Measurements from ENCODE around the gene TMEM30A.
A peak's percentile ranks its signal among the peaks of the same experiment; 100 is the strongest.

Gene TMEM30A

DNA sequence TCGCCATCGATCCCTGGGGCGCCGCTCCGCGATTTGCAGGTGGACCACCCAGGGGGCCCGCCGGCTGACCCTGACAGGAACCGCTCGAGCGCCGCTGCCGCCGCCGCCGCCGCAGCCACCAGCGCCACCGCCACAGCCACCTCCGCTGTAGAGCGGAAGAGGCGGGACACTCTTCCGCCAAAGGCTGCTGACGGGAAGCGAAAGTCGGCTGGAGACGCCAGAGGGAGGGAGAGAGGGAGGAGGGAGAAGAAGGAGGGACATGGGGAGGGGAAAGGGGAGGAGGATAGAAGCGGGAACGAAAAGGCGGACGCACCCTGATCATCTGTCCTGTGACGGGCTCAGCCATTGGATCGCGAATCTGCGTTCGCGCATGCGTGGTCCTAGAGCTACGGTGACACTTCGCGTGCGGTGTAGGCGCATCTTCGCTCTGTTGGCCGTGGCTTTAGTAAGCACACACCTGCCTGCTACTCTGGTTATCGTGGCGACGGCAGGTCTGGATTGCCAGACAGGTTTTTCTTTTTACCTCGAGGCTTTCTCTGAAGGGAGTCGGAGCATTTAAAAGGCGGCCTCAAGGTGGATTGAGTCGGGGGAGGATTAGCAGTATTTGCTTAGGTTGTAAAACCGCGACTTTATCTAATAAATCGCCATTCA lies at the start of gene TMEM30A:
TSS of gene TMEM30A (minus strand) at position 161 of the 651 bp plus-strand sequence. CDS start at position 7, 154 bp downstream.
- peak; percentile 82 for TF ChIP-seq POLR2A (IDR thresholded peaks at IDR 0.05; ENCODE audit: low read depth, low read length)
- DNase-seq (ENCODE audit: insufficient read length, low spot score) (peak; percentile 76), FAIRE-seq (peak; percentile 100)

DNA sequence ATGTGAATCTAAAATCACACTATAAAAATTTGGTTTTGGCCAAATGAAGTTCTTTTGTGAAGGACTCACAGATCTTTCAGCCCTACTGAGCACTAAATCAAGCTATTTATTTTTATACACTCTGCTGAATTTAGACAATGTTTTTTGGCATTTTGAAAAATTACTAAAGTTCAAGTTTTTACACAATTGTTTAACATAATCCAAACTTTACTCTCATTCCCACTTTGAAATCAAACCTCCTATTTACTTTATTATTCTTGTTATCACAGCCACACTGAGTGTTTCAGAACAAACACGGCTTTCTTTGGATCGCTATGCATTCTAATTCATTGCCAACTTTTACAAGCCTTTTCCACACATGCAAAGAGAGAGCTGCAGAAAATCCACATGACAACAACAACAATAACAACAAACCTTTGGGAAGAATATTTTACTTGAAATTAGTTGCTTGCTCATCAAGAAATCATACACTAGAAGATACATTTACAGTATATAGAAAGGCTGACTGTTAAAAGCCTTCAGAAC lies 49.1 kb upstream of the TMEM30A start:
- DNase-seq (ENCODE audit: insufficient read length, low spot score) (no peak), FAIRE-seq (no peak)
- TF ChIP-seq POLR2A (IDR thresholded peaks at IDR 0.05; ENCODE audit: low read depth, low read length): no peak

DNA sequence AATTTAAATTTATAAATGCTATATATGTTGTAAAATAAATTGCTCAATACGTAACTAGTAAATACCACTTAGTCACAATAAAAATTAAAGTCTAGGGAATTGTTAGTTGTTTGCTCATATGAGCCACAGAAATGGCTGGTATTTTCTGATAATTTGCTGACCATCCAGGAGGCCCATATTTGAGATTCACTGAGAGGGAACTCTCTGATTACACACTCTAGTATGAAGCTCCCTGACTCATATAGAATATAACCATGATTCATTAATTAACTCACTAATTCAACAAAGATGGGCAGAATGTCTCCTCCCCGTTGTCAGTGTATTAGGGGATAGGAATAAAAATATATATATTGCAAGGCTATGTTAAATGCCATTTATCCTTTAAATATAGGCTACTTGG lies 46.6 kb upstream of the TMEM30A start:
- no peak for FAIRE-seq
- no peak for DNase-seq (ENCODE audit: insufficient read length, low spot score)
- TF ChIP-seq POLR2A (IDR thresholded peaks at IDR 0.05; ENCODE audit: low read depth, low read length): no peak

DNA sequence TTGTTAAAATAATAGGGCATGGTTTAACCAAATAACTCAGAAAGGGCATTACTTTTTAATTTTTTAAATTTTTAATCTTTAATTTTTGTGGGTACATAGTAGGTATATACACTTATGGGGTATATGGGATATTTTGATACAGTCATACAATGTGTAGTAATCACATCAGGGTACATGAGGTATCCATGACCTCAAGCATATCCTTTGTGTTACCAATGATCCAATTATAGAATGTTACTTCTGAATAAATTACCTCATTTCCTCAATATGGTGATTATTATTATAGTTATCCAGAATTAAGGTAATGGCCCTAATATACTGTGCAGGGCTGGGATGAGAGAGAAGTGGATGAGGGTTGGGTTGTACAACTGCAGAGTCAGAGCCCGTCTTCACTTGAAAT lies 45.1 kb upstream of the TMEM30A start:
- no peak for FAIRE-seq
- TF ChIP-seq POLR2A (IDR thresholded peaks at IDR 0.05; ENCODE audit: low read depth, low read length): no peak
- no peak for DNase-seq (ENCODE audit: insufficient read length, low spot score)

DNA sequence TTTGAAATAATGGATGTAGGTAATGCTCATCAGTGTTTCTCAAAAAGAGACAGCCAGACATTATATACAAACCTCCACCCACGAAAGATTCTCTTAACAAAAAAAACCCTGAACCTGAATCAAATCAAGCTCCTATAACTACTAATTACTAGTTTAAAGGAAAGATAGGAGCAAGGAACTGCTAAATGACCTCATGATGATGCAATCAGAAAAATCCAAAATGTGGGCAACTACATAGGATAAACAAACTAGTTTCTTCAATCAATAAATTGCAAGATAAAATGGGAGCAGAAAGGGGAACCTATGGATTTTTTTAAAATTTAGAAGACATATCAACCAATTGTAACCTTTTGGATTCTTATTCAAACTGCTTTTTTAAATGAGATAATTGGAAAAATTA lies 43.2 kb upstream of the TMEM30A start:
- no peak for DNase-seq (ENCODE audit: insufficient read length, low spot score)
- no peak for FAIRE-seq
- TF ChIP-seq POLR2A (IDR thresholded peaks at IDR 0.05; ENCODE audit: low read depth, low read length): no peak

DNA sequence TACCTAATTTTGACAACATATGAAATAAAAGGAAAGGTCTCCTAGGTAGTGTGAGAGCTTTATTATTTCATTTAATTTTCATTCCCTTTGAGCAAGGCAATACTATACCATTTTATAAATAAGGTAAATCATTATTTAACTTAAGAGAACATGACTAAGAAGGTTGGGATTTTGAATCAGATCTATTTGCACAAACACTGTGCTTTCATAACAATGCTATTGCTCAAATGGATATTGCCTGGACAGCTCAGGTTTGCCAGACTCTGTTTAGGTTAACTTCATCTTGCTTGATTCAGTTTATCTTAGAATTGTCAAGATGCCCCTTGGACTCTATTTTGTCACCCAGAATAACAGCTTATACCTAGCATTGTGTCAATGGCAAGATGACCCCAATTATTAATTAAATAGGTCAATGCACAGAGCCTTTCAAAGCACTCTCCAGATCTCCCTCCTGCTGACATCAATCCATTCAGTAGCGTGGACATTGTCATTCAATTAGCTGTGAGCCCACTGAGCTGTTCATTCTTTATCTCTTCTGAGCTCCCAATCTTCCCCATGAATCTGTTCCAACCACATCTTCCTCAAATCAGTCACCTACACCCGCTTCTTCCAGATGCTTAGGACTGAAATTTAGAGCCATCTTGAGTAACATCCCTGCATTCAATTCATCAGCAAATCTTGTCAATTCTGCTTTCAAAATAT lies 42.1 kb upstream of the TMEM30A start:
- no peak for TF ChIP-seq POLR2A (IDR thresholded peaks at IDR 0.05; ENCODE audit: low read depth, low read length)
- DNase-seq (ENCODE audit: insufficient read length, low spot score) (no peak), FAIRE-seq (no peak)

DNA sequence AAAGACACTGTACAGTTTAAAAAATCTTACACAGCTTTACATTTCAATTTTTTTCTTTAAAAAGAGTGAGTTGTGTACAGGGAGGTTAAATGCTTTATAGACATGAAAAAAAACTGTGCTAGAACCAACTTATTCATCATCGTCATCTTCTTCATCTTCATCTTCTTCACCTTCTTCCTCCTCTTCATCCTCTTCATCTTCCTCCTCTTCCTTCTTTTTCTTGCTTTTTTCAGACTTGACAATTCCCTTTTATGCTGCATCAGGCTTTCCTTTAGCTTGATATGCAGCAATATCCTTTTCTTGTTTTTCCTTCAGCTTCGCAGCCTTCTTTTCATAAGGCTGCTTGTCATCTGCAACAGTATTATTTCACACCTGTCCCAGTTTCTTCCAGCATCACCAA lies 34.3 kb upstream of the TMEM30A start:
- no peak for TF ChIP-seq POLR2A (IDR thresholded peaks at IDR 0.05; ENCODE audit: low read depth, low read length)
- DNase-seq (ENCODE audit: insufficient read length, low spot score): no peak
- no peak for FAIRE-seq

DNA sequence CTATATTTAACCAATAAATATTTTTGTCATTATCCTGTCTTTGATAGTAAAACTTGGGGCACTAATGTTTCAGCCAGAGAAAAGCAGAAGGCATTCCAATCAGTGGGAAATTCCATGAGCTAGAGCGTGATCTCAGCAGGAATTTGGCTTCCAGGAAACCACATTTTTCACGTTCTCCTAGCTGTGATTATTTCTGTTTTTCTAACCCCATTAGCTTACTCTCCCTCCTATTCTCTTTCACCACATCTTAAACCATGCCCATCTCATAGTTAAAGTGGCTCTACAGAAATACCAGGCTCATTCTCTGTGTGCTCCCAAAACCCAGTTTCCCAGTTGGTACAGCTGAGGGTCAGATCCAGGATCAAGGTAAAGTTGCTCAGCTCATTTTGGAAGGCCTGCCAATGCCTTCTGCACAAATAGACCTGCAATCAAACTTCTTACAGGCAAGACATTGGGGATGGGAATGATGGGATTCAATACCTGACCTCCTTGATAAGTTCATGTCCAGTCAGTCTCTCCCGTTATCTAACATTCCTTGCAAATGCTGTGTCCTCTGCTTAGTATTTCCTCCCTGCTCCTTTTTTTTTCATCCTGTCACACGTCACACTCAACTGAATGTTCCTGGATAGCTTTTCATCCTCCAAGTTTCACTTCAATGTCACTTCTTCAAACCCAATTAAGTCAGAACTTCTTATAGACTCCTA lies 33.1 kb upstream of the TMEM30A start:
- no peak for TF ChIP-seq POLR2A (IDR thresholded peaks at IDR 0.05; ENCODE audit: low read depth, low read length)
- no peak for DNase-seq (ENCODE audit: insufficient read length, low spot score)
- no peak for FAIRE-seq

DNA sequence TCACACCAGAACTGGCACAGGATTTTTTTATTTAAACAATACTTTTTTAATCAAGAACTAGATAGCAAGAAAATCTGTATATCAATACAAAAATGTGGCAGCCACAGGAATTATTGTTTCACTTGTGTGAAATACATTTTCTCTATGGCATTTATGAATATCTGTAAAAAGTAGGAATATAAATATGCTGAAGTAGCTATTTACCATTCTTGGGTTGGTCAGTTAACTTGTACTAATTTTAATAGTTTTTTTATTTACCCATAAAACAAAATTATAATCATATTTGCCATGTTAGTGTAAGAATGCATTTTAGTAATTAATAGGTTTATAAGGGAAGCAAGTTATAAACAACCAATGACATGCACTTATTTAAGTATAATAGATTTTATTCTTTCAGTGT lies 31.4 kb upstream of the TMEM30A start:
- FAIRE-seq (no peak), DNase-seq (ENCODE audit: insufficient read length, low spot score) (no peak)
- TF ChIP-seq POLR2A (IDR thresholded peaks at IDR 0.05; ENCODE audit: low read depth, low read length): no peak

DNA sequence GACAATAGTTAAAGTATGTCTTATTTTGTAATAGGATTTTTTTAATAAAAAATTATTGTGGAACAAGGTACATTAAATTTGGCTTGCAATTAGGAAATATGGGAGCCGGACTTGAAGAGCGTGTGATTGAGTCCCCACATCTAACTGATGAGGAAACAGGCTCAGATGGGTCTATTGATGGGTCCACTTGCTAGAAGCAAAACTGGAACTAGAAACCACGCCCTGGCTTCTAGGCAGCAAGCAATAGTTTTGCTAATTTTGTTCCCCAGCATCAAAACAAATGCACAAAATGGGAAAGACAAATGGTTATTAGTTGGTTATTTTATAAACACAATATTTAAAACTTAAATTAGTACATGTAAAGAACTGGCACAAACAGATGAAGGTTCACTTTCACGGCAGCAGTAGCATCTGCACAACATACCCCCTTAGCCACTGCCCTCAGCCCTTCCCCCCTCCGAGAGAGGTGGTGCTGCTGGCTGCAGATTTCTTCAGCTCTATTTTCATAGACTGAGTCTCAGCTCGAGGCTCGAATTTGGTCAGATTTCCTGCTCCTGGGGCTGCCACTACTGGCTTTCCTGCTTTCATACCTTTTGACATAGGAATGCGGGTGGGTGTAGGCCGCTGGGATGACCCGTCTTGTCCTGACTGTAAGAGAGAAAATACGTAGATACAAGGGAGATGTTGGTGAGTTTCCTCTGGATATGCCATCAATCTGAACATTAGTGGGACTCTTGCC lies 23.8 kb upstream of the TMEM30A start:
- FAIRE-seq (no peak), DNase-seq (ENCODE audit: insufficient read length, low spot score) (no peak)
- no peak for TF ChIP-seq POLR2A (IDR thresholded peaks at IDR 0.05; ENCODE audit: low read depth, low read length)

DNA sequence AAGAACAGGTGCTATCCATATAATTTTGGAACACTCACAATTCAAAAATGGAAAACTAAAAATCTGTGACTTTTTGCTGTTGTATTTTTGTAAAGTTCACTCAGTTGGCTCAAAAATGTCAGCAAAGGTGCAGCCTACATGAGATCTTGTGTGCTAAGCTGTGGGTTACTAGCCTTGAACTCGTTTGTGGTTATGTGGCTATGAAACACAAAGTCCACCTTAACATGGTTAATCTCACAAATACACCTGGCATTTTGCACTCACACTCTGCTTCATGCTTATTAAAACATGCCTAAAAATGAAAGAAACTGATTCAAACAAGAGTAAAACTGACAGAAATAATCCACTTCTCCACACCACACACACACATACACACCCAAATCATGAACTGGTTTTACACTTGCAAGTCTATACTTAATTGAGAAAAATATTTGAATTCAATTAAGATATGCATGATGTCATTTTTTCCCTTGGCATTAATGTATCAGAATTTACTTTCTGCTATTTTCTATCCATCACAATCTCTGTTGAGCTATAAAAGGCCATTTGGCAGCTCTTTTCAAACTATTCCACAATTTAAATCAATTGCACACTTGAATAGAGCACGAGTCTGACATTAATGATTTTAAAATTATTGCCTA lies 22.9 kb upstream of the TMEM30A start:
- FAIRE-seq: no peak

DNA sequence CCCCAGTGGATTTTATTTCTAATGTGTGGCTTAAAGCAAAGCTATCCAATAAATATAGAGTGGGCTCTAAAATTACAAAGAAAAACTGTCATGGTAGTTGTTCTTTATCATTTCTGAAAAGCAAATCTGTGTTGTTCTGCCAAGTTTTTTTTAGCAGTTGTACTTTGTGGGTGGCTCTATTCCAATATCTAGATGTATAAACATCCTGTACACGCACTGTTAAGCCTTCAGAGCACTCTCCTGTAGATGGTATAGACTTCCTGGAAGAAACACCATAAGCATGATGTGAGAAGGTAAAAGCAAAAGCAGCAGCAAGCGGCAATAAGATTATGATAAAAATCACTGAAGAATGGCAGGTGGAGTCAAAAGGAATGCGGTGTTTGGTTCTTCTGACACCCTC lies 21.5 kb upstream of the TMEM30A start:
- FAIRE-seq: no peak
- TF ChIP-seq POLR2A (IDR thresholded peaks at IDR 0.05; ENCODE audit: low read depth, low read length): no peak

More for the DNA sequence above, 22.9 kb upstream of the TMEM30A start:
- DNase-seq (ENCODE audit: insufficient read length, low spot score): no peak
- no peak for TF ChIP-seq POLR2A (IDR thresholded peaks at IDR 0.05; ENCODE audit: low read depth, low read length)

DNA sequence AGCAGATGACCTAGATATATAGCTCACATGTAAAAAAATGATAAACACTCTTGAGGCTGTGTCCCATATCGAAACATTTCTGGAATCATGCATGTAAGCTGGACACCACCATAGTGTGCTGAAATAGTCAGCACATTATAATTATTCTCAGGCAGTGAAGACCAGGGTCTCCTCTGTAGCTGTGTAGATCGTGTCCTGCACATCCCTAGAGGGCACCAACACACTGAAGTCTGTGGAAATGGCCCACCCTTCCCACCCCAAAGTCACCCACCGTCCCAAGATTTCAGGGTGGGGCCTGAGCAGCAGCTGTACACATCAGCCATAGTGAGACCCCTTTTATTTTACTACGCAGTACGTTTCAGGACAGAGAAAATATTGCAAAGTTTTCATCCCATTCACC lies 21.0 kb upstream of the TMEM30A start:
- FAIRE-seq (no peak), DNase-seq (ENCODE audit: insufficient read length, low spot score) (no peak)
- no peak for TF ChIP-seq POLR2A (IDR thresholded peaks at IDR 0.05; ENCODE audit: low read depth, low read length)

More for the DNA sequence above, 21.5 kb upstream of the TMEM30A start:
- no peak for DNase-seq (ENCODE audit: insufficient read length, low spot score)

Data from H54 (cell line).